GM21717 (cell line): ENCODE measurements around the gene IRF2BP2.

Source experiments
- ATAC-seq: cut with Tn5 transposase; IDR thresholded peaks from one replicate; pipeline ENCODE4 v1.9.1; 2021; ENCODE audit warnings: mild to moderate bottlenecking, moderate library complexity; ENCODE audit not compliant: unreplicated experiment

Gene IRF2BP2

DNA sequence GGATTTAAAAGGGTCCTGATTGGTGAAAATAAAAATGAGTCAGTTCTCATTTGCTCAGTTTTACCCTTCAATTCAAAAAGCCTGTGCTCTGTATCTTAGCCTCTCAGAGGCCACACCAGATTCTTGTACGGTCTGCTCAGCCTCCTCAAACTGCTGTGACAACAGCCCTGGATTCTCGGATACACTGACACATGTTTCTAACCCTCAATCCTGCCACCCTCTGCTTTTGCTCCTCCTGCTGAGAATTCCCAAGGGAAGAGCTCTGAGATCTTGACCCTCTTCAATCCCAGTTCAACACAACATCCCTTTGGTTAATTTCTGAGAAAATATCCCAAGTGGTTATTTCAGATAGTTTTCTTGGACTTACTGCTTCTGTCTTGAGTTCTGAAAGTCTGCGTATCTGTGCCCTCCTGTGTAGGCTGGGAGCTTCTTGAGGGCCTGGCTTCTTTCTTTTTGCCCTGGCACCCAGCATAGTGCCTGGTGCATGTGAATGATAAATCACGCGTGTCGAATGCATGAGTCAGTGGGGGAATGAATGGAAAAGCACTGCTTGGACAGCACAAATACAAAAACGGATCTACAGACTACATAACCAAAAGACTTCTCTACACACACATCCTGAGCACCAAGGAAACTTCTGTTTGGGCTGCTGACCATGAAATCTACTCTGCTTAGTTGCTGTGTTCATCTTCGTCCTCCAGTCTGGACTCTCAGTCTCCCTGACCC is 24.5 kb downstream of the IRF2BP2 start:
- no peak for ATAC-seq

DNA sequence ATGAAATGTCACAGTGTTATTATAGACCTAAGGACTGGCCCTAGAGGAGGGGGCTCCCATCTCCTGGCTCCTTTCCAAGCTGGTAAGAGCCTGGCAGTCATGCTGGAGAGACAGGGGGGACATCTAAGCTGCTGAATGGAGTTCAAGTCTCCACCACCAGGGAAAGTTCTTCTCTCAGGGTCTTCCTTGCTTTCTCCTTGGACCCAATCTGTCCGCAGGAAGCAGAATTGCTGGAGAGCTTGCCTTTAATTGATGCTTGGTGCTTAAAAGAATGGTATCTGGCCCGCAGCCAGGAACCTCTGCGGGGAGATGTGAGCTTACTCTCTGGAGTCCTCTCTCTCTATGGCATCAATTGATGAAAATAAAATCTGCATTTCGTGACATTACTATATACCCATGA is 25.1 kb downstream of the IRF2BP2 start:
- no peak for ATAC-seq

DNA sequence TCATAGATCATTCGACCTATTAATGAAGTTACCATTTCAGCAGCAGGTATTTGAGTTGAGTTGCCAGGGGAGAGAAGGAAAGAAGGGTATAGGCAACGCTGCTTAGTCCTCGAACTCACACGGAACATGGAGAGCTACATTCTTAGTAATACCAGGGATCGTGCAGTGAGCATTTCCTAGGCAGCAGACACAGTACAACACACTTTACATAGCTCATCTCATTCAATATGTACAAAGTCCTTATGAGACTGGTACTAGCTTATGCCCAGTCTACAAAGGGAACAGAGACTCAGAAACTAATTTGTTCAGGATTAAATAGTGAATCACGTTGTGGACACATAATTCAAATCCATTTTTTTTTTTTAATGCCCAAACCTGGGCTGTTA is 25.6 kb downstream of the IRF2BP2 start:
- no peak for ATAC-seq

DNA sequence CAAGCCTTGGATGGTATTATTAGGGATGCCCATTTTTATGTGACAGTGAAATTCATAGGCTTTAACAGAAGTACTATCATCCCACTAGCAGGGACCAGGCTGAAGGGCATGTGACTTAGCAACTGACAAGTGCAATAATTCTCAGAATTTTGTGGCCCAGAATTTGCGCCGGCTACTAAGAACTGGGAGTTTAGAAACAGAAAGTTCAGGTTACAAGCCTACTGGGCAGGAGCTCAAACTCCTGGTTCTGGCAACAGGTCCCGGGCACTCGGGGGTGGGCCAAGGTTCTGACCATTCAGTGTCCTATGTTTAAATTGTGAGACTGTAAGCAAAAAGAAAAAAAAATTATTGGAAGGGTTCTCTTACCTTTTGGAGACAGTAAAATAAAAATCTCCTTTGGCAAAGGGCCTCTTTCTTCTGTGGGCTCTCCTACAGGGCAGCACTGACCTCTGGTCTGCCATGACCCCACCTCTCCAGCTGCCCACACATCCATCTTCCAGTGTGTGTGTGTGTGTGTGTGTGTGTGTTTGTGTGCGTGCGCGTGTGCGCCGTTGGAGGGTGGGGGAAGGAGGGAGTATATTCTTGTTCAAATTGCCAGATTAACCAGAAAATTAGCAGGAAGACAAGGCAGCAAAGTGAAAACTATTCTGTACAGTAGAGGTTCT is 26.1 kb downstream of the IRF2BP2 start:
- ATAC-seq: no peak

DNA sequence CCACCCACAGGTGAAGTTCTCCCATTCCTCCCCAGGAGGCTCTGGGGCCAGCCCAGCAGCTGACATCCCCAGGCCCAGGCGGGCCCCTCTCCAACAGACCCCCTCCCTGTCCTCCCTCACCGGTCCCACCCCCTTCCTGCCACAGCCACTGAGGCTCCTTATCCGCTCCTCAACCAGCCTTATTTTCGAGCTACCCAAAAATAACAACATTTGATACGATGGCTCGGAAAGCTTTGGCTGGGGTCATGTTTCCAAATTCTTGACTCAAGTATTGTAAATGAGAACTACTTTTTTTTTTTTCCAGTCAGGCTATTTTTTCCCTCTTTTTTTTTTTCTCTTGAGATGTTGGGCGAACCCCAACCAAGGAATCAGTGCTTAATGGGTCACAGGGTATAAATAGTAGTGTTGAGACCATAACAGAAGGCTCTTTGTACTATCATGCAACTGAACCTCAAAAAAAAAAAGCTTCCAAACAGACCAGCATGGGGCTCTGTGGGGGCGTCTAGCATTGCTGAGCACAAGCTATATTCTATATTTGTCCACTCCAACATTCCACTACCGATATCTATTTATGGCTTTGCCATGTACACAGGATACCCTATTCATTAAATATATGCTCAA is 27.2 kb downstream of the IRF2BP2 start:
- no peak for ATAC-seq

DNA sequence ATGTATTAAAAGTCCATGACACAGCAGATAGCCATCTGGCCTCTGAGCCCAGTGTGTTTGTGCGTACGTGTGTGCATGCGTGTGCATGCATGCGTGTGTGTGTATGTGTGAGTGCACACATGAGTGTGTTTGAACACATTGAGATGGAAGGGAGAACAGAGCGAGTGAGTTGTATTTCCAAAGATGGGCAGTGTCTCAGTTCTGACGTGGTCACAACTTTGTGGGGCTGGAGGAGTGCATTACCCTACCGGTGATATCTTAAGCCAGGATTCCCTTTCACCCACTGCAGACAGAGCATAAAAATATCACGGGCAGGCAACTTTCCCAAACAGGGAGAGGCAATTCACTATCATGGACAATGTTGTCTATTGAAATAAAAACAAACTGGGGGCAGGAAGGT is 27.8 kb downstream of the IRF2BP2 start:
- ATAC-seq: no peak

DNA sequence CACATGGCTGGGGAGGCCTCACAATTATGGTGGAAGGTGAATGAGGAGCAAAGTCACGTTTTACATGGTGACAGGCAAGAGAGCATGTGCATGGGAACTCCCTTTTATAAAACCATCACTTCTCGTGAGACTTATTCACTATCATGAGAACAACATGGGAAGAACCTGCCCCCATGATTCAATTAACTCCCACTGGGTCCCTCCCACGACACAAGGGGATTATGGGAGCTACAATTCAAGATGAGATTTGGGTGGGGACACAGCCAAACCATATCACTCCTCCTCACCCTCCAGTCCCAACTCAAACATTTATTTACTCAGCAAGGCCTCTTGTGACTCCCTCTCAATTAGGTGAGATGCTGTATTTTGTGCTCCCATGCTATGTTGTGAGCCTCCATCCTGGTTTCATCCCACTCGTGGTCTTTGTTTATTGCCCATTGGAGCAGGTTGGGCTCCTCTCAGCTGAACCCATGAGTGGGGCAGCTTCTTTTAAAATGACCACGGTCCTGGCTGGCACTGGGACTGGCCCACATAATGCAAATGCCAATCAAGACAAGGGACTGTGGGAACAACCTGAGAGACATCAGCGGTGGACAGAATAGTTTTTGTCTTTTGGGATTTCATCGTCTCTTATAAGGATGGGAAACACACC is 28.8 kb downstream of the IRF2BP2 start:
- no peak for ATAC-seq

DNA sequence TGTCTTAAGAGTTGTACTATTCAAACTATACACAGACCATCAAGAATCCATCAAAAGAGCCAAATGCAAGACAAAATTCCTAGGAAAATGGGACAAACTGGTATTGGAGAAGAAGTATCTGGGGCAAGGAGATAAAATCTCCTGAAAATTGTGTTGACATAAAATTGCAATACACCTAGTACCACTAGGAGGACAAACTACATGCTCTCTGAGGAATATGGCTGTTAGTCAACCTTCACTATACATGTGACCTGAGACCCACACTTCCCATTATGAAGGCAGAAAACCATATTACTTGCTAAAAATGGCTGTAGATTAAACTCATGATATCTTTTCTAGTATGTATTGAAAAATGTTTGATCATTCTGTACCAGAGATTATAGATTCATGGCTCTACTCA is 30.0 kb downstream of the IRF2BP2 start:
- no peak for ATAC-seq

DNA sequence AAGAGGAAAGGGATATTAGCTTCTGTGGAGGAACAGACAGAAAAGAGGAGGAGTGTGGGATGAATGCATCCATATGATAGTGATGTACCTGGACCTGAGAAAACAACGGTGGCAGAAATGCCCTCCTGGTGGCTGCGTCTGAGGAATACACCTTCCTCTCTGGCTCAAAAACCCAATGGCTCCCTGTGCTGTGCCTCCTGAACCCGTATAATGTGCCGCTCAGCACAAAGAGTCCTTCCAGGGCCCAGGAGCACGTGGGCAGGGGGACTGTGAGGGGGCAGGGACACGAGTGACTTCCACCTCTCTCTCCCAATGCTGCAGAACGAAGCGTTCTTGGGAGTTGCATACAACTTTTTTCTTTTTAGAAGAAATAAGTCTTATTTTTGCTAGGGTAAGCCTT is 31.2 kb downstream of the IRF2BP2 start:
- ATAC-seq: no peak

DNA sequence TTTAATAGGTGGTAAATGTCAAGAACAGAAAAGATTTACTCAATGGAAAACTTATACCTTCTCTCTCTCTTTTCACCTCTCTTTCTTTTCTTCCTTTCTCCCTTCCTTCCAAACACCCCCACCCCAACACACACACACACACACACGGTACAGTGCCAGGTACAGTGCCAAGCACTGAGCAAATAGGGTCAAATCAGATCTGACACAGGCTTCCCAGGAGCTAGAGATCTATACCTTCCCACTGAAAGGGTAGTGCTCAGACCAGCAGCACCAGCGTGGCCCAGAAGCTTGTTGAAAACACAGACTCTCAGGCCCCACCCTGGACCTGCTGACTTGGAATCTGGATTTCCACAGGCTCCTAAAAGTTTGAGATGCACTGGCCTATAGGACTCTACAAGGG is 31.9 kb downstream of the IRF2BP2 start:
- no peak for ATAC-seq

DNA sequence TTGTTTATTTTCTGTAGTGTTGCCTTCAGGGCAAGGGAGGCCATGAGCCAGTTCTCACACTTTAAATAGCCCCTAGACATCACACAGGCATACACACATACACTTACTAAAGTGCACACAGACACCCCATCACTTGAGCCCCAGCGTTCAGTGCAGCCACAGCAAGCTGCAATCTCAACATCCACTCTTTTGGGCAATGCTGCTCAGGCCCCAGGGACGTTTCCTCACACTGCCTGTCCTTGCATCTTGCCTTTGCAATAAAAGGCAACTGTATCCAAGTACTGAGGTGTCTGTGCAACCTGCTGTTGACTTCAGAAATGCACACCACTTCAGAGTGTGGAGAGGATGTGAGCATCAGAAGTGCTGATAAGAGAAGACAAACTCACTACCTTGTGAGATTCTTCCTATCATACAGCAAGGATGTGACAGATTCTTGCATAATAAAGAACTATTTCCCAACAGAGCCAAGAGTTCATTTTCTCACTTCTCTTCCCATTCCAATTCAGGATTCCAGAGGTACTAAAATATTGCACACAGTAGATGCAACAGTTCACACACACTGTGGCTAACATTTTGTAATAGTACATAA is 36.2 kb downstream of the IRF2BP2 start:
- no peak for ATAC-seq

DNA sequence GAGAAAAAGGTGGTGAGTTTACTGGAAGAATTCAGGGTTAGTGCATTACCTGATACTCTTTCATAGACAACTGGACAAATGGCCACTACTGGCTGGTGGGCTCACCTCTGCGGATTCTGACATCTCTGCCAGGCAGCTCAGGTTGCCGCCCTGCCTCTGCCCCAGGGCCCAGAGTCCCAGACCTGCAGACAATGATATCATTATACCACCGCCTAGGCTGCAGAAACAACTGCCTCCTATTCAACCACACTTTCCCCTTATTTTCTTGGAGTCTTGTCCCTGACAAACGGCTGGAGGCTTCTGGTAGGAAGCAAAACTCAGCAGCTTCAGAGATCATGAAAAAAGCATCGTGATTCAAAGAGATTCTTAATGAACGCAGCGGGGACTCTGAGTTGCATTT is 37.0 kb downstream of the IRF2BP2 start:
- ATAC-seq: no peak

DNA sequence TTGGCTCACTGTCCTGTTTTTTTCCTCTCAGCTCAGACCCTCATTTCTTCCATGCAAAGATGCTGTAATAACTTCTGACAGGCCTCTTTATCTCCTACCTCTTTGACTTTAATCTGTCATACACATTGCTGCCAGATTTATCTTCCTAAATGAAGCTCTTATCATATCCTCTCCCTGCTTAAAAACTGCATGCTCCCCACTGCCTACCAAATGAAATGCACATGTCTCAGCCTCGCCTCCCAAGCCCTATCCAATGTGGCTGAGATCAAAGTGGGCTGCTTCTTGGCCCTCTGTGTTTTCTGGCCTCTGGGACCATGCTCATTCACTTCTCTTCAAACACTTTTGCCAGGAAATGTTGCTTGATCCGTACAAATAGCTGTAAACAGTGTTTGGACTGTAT is 38.3 kb downstream of the IRF2BP2 start:
- ATAC-seq: no peak

DNA sequence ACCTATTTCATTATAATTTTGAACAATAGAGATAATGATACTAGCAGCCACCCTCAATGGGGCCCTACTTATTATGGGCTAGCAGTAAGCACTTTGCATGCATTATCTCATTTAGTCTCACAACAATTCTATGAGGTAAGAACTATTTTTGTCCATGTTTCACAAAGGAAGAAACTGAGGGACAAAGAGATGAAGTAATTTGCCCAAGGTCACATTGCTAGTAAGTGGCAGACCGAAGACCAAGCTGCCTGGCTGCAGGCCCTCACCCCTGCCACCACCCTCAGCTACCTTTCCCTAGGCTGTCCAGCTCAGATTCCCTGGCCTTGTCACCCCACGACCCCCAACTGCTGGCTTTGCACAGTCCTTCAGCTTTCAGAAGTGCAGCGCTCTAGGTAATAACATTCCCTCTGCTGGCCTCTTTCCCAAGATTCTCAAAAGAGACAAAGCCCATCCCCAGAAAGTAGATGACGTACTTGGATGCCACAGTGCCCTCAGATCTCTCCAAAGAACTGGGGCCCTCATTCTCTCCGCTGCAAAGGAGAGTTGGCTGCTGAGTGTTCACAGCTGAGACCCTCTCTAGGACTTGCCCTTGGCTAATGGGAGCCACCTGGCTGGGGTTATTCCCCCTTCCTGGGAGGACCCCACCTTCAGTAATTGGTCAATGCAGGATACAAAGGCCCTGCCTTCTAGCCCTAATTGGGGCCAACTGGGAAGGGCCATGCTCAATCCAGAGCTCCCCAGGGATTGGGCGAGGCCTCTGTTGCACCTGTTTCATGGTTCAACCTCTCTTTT is 39.5 kb downstream of the IRF2BP2 start:
- no peak for ATAC-seq

DNA sequence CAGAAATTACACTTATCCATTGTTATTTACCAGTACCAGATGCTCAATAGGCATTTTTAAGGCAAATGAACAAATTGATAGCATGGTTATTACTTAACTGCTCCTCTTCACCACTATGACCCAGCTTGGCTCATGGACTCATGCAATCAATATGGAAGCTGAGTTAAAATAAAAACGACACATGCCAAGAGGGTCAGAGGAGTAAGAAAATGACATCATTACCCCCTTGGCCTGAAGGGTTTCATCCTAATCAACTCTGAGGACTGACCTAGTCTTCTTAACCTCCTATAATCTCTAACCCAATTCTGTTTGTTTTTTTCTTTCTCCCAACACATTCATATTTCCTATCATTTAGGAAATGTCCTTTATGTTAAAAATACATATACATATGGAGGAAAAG is 41.6 kb downstream of the IRF2BP2 start:
- ATAC-seq: no peak

DNA sequence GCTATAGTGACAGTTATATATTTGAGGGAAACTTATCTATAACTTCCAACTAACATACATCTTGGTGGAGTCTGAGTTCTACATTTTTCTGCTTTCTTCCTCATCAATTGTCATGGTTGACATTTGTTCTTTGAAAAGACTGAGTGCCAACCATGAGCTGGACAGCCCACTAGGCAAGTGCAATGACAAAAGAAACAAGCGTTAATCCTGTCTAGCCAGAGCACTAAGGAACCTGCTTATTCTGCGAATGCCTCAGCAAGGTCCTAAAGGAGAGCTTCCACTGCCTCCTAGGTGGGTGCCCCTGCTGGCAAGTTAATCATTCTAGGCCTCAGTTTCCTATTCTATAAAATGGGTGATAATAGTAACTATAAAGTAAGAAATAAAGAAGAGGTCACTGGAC is 44.8 kb downstream of the IRF2BP2 start:
- no peak for ATAC-seq

DNA sequence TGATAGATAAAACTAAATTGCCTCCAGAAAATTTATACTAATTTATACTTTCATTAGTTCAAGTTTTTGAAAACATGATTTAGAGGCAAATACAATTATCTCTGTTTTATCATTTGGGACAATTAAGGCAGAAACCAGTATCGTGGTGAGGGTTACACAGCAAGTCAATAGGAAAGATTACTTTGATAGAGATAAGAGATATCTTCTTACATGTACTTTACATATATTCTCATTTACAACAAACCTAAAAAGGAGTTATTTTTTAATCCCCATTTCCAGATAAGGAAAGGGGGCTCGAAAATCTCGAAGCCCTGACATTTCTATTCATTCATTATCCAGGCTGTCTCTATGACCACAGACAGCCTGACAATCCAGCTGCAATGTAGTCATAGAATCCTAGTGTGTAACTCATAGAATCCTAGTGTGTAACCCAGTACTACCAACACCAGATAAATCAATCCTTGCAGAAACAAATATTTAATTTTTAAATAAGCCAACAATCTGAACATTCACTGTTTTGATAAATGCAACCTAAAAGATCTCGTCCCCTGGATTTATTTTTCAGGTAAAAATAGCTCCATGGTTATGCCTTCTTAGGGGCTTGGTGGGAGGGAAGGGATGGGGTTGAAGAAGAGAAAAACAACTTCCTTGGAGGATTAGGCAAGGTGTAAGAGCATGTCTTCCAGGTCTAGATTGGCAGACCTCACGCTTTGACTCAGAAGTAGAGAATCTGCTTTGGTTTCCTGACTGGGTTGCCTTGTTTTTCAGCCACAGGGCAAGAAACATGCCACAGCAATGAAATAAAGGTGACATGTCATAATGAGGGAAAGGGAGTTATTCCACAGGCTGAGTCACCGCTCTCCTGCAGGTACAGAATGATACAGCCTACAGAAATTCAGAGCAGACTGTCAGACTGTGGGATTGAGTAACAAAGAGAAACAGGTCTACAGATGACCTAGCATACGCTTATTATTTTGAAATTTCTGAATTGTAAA is 45.6 kb downstream of the IRF2BP2 start:
- ATAC-seq: no peak

DNA sequence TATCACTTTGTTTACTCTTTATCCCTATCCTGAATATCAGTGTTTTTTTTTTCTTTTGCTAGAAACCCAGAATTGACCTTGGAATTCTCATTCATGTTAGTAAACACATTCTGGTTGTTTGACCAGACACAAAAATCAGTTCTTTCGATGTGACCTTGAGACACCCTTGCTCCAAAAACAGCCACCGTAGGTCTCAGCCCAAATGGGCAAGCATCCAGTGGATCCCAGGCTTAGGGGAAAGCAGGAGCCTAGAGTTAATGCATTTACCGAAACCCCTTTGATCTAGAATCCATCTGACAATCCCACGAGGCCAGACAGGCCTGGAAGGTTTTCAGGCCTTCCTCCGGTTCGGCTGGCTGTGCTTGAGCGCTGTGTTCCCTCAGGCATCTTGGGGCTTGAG is 47.6 kb downstream of the IRF2BP2 start:
- ATAC-seq: no peak

DNA sequence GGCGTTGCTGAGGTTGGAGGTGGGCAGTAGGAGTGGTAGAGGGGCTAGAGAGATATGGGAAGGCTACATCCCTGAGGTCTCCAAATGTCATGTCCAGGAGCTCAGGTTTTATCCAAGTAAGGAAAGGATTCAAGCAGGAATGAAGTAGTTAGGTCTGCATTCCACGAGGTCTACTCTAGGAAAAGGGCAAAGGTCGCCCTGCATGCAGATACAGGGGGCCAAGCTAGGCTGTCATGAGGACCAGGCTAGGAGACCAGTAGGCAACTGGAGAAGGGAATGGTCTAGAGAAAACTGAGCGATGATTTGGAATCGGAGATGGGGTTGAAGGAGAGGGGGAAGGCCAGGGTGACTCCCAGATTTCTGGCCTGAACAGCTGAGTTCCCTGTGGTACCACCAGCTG is 48.7 kb downstream of the IRF2BP2 start:
- no peak for ATAC-seq
